Endodermal cell (in vitro differentiated cells): ENCODE data around the gene CDC42SE1. TPM values are rescaled to one million over a fixed set of nuclear protein-coding genes. Genes with fewer than 3 reads are reported as not detected.

Experiments
- DNase-seq: peaks from one replicate; pipeline ENCODE4 v3.0.0-alpha.2; 2017
- H3K27ac ChIP-seq: 2 replicates; pipeline ENCODE4 v1.5.1; 2013; ENCODE audit warnings: mild to moderate bottlenecking, low read depth, low read length, moderate library complexity
- H3K27me3 ChIP-seq: 2 replicates; pipeline ENCODE4 v1.6.1; 2013; ENCODE audit warnings: mild to moderate bottlenecking, low read length, moderate library complexity; ENCODE audit not compliant: insufficient read depth, control insufficient read depth, poor library complexity, severe bottlenecking
- H3K36me3 ChIP-seq: 2 replicates; pipeline ENCODE4 v1.7.0; 2013; ENCODE audit warnings: mild to moderate bottlenecking, low read length, moderate library complexity; ENCODE audit not compliant: control insufficient read depth, insufficient read depth
- H3K4me1 ChIP-seq: one replicate; pipeline ENCODE4 v1.7.0; 2013; ENCODE audit warnings: low read length; ENCODE audit not compliant: control insufficient read depth, insufficient read depth
- H3K4me3 ChIP-seq: 2 replicates; pipeline ENCODE4 v1.5.1; 2013; ENCODE audit warnings: mild to moderate bottlenecking, low read length, moderate library complexity
- H3K9ac ChIP-seq: 2 replicates; pipeline ENCODE4 v1.6.1; 2013; ENCODE audit warnings: mild to moderate bottlenecking, low read length, moderate library complexity; ENCODE audit not compliant: poor library complexity, severe bottlenecking; ENCODE audit errors: extremely low read depth
- H3K9me3 ChIP-seq: 2 replicates; pipeline ENCODE4 v1.6.1; 2013; ENCODE audit warnings: mild to moderate bottlenecking, low read length, moderate library complexity; ENCODE audit not compliant: control insufficient read depth
- H3K27ac Mint-ChIP-seq: 2 replicates; pipeline ENCODE4 v1.8.0; 2020; ENCODE audit warnings: mixed read lengths
- H3K27me3 Mint-ChIP-seq: 2 replicates; pipeline ENCODE4 v1.8.0; 2021; ENCODE audit warnings: mild to moderate bottlenecking, mixed read lengths; ENCODE audit not compliant: insufficient read depth
- H3K36me3 Mint-ChIP-seq: 2 replicates; pipeline ENCODE4 v1.8.0; 2020; ENCODE audit warnings: low read depth, mixed read lengths
- H3K4me1 Mint-ChIP-seq: 2 replicates; pipeline ENCODE4 v1.8.0; 2020; ENCODE audit warnings: mixed read lengths
- H3K4me3 Mint-ChIP-seq: 2 replicates; pipeline ENCODE4 v1.8.0; 2020; ENCODE audit warnings: mild to moderate bottlenecking, moderate library complexity, mixed read lengths
- H3K9me3 Mint-ChIP-seq: 2 replicates; pipeline ENCODE4 v1.8.0; 2020; ENCODE audit warnings: mild to moderate bottlenecking, mixed read lengths
- WGBS, 2 experiments: methylation state at CpG; one replicate each; pipeline versions ENCODE4 v1.1.5 to v1.1.7; 2013; ENCODE audit warnings: missing lambda C conversion rate in 2 of 2, mixed read lengths in 1 of 2; ENCODE audit not compliant: insufficient coverage in 1 of 2, insufficient read length in 1 of 2; 5-methylcytosine and 5-hydroxymethylcytosine counted together
- total RNA-seq, 2 donors: library from RNA; stranded (reverse); fragmentation: NEBNext Ultra II Directional in 1 of 2; extraction: Animal tissue kit (Norgen Biotek cat#: 25700) in 1 of 2; gene quantifications; 2 replicates in 1 of 2; 3 replicates in 1 of 2; pipeline ENCODE4 v1.2.1, GENCODE V29; 2021
- TF ChIP-seq, protein P1 (sequence below): fragments of 200-600 bp; sonication (generic); conservative IDR thresholded peaks from 2 replicates; pipeline ENCODE4 v1.5.0; 2021; ENCODE audit warnings: antibody characterized with exemption, mild to moderate bottlenecking

CDC42SE1 gene
- total RNA-seq, 2 donors from 2014 or later = 69.8 to 74.5 TPM

DNA sequence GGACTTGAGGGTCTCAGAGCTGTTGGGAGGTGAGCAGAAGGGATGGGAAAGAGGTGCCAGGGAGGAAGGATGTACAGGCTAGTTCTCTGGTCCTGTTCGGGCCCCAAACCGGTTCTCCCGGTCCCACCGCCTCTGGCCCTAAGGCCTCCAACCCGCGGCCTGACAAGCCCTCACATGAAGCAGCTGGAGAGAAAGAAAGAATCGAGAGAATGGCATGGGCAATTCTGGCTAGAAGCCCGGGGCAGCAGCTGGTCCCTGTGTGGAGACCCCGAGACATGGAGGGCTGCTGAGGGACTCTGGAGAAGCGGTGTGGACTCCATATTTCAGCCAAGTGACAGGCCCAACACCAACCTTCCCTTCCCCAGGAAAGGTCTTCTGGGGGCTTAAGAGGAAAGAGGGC lies 730 bp downstream of the CDC42SE1 start:
- Mint-ChIP-seq H3K27me3 (no peaks in the 10 kb centered on the region), H3K9me3 (no peaks in the 10 kb centered on the region), H3K4me3 (peak overlapping the region; percentile 94), H3K27ac (peak overlapping the region; percentile 89), H3K36me3 (peaks cover 43% of the 10 kb centered on the region), H3K4me1 (peaks cover 30% of the 10 kb centered on the region)
- Histone ChIP-seq H3K36me3 (peaks cover 46% of the 10 kb centered on the region), H3K27ac (no peak overlapping the region), H3K4me1 (no peaks in the 10 kb centered on the region), H3K9me3 (no peaks in the 10 kb centered on the region), H3K4me3 (peak overlapping the region; percentile 89), H3K9ac (peak overlapping the region; percentile 87), H3K27me3 (no peaks in the 10 kb centered on the region)
- TF ChIP-seq, protein P1, sequence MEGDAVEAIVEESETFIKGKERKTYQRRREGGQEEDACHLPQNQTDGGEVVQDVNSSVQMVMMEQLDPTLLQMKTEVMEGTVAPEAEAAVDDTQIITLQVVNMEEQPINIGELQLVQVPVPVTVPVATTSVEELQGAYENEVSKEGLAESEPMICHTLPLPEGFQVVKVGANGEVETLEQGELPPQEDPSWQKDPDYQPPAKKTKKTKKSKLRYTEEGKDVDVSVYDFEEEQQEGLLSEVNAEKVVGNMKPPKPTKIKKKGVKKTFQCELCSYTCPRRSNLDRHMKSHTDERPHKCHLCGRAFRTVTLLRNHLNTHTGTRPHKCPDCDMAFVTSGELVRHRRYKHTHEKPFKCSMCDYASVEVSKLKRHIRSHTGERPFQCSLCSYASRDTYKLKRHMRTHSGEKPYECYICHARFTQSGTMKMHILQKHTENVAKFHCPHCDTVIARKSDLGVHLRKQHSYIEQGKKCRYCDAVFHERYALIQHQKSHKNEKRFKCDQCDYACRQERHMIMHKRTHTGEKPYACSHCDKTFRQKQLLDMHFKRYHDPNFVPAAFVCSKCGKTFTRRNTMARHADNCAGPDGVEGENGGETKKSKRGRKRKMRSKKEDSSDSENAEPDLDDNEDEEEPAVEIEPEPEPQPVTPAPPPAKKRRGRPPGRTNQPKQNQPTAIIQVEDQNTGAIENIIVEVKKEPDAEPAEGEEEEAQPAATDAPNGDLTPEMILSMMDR = no peak
- 0 to 3% methylated on average over 3 to 10 of the region's 10 CpGs for WGBS, 2 experiments
- DNase-seq = peak; percentile 77

DNA sequence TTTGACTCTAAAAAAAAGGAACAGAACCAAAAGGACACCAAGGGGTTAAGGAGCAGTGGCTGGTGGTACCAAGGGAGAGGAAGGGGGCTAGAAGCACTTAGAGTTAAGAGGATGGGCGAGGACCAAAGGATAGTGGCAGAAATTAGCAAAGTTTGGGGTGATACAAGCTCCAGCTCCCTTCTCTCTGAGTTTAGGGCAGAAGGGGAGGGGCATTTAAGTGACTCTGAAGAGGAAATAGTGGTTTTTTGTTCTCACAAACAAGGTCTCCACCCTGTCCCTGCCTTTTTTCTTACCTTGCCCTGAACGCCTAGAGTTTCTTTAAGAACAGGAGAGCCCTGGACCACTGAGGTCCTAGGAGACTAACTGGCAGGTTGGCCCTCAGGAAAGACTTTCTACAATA lies 3.3 kb downstream of the CDC42SE1 start:
- H3K9me3 Mint-ChIP-seq = no peaks in the 10 kb centered on the region
- peak overlapping the region; percentile 23 for H3K27ac Mint-ChIP-seq
- Histone ChIP-seq H3K27me3 (no peaks in the 10 kb centered on the region), H3K4me3 (no peak overlapping the region), H3K36me3 (peaks cover 64% of the 10 kb centered on the region), H3K9ac (no peak overlapping the region), H3K9me3 (no peaks in the 10 kb centered on the region), H3K27ac (no peak overlapping the region), H3K4me1 (no peaks in the 10 kb centered on the region)
- TF ChIP-seq, protein P1 = no peak
- peaks cover 61% of the 10 kb centered on the region for H3K36me3 Mint-ChIP-seq
- H3K4me1 Mint-ChIP-seq = peaks cover 23% of the 10 kb centered on the region
- no peak overlapping the region for H3K4me3 Mint-ChIP-seq
- no peak for DNase-seq
- 67 to 68% methylated on average over 2 of the region's 2 CpGs for WGBS, 2 experiments
- no peaks in the 10 kb centered on the region for H3K27me3 Mint-ChIP-seq

DNA sequence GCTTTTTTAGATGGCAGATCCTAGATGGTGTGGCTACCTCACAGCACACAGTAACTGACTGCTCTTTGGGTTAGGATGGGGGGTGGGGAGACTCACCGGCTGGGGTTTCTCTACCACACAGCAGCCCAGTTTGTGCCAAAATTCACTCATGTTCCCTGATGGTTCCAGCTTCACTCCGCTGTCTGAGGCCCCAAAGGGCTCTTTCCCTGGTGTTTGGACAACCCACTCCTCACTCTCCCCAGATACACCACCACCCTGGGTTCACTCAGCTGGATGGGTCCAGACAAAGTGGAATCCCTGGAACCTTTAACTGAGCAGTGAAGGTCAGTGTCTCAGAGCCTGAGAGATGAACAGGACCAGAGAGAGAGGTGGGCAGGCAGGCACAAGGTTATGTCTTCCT lies 3.8 kb downstream of the CDC42SE1 start:
- no peak overlapping the region for H3K4me3 Mint-ChIP-seq
- Histone ChIP-seq H3K27me3 (no peaks in the 10 kb centered on the region), H3K36me3 (peaks cover 68% of the 10 kb centered on the region), H3K9me3 (no peaks in the 10 kb centered on the region), H3K27ac (no peak overlapping the region), H3K4me3 (no peak overlapping the region), H3K9ac (no peak overlapping the region), H3K4me1 (no peaks in the 10 kb centered on the region)
- peaks cover 63% of the 10 kb centered on the region for H3K36me3 Mint-ChIP-seq
- no peak for DNase-seq
- 80% methylated on average over 1 of the region's 2 CpGs; no CpG with 5 or more reads in 1 of the 2 experiments for WGBS, 2 experiments
- H3K9me3 Mint-ChIP-seq = no peaks in the 10 kb centered on the region
- peaks cover 22% of the 10 kb centered on the region for H3K4me1 Mint-ChIP-seq
- H3K27ac Mint-ChIP-seq = no peak overlapping the region
- no peaks in the 10 kb centered on the region for H3K27me3 Mint-ChIP-seq
- TF ChIP-seq, protein P1 = no peak
